ENCODE data around the gene NIM1K. TPM values are rescaled to one million over a fixed set of nuclear protein-coding genes. Genes with fewer than 3 reads are reported as not detected.

Gene NIM1K
- polyA plus RNA-seq, 1 of the 3 experiments (the other 2 are of a cell fraction), result 0.16 TPM

- Histone ChIP-seq H3F3A (replicated peaks; ENCODE audit: insufficient read depth) (peaks cover 5% of the 10 kb centered on the region), H3K4me3 (ENCODE audit: low read depth in 2 of 2, low read length in 1 of 2) (no peak overlapping the region), H3K9me3 (no peaks in the 10 kb centered on the region), H4K20me1 (ENCODE audit: insufficient read depth) (peaks cover 7% of the 10 kb centered on the region; the same call in 1 of the 2 replicates), H3K9me2 (no peaks in the 10 kb centered on the region), H3K9ac (no peak overlapping the region), H2AFZ (ENCODE audit: low read depth) (no peak overlapping the region), H3K27me3 (ENCODE audit: insufficient read depth) (no peaks in the 10 kb centered on the region), H3K4me1 (ENCODE audit: control insufficient read depth in 1 of 2, insufficient read depth in 2 of 2, low read depth in 1 of 2, low read length in 1 of 2) (peaks cover 0 to 12% of the 10 kb centered on the region in 2 experiments; a peak in 2 of 4 replicates), H3K36me3 (replicated peaks in 1 of 2; ENCODE audit: control insufficient read depth in 1 of 2, insufficient read depth in 2 of 2, low read length in 1 of 2) (peaks cover 13 to 17% of the 10 kb centered on the region in 2 experiments), H3K27ac (ENCODE audit: low read depth in 2 of 2, low read length in 1 of 2) (no peak overlapping the region), H3K4me2 (no peak overlapping the region), H3K79me2 (ENCODE audit: insufficient read depth) (peaks cover 43% of the 10 kb centered on the region; the same call in 1 of the 2 replicates)
- TF ChIP-seq, protein P1, sequence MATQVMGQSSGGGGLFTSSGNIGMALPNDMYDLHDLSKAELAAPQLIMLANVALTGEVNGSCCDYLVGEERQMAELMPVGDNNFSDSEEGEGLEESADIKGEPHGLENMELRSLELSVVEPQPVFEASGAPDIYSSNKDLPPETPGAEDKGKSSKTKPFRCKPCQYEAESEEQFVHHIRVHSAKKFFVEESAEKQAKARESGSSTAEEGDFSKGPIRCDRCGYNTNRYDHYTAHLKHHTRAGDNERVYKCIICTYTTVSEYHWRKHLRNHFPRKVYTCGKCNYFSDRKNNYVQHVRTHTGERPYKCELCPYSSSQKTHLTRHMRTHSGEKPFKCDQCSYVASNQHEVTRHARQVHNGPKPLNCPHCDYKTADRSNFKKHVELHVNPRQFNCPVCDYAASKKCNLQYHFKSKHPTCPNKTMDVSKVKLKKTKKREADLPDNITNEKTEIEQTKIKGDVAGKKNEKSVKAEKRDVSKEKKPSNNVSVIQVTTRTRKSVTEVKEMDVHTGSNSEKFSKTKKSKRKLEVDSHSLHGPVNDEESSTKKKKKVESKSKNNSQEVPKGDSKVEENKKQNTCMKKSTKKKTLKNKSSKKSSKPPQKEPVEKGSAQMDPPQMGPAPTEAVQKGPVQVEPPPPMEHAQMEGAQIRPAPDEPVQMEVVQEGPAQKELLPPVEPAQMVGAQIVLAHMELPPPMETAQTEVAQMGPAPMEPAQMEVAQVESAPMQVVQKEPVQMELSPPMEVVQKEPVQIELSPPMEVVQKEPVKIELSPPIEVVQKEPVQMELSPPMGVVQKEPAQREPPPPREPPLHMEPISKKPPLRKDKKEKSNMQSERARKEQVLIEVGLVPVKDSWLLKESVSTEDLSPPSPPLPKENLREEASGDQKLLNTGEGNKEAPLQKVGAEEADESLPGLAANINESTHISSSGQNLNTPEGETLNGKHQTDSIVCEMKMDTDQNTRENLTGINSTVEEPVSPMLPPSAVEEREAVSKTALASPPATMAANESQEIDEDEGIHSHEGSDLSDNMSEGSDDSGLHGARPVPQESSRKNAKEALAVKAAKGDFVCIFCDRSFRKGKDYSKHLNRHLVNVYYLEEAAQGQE (IDR thresholded peaks at IDR 0.05; ENCODE audit: low read depth, low read length), result no peak
- TF ChIP-seq IRF3 (IDR thresholded peaks at IDR 0.05; ENCODE audit: low read depth, low read length) (no peak), ELF1 (IDR thresholded peaks at IDR 0.05) (no peak), SMC3 (IDR thresholded peaks at IDR 0.05; ENCODE audit: low read depth, low read length) (no peak), USF1 (IDR thresholded peaks at IDR 0.05; ENCODE audit: borderline replicate concordance, low read depth) (no peak), ZBTB33 (IDR thresholded peaks at IDR 0.05; ENCODE audit: borderline replicate concordance, low read depth) (no peak), FOXJ3 (CRISPR knock-in tag; IDR thresholded peaks at IDR 0.05) (no peak), POLR2AphosphoS5 (IDR thresholded peaks at IDR 0.05; ENCODE audit: low read depth, low read length) (no peak), GABPA (IDR thresholded peaks at IDR 0.05; ENCODE audit: low read depth) (no peak), EP300 (IDR thresholded peaks at IDR 0.05; ENCODE audit: borderline replicate concordance in 1 of 2, low read depth in 1 of 2, low read length in 1 of 2) (no peak), CTCF (IDR thresholded peaks at IDR 0.05) (no peak), JUND (IDR thresholded peaks at IDR 0.05) (no peak), TAF1 (IDR thresholded peaks at IDR 0.05; ENCODE audit: borderline replicate concordance, low read depth, low read length) (no peak), RFX5 (IDR thresholded peaks at IDR 0.05; ENCODE audit: low read length) (no peak), RAD21 (IDR thresholded peaks at IDR 0.05; ENCODE audit: low read length) (no peak)
- TF ChIP-seq, protein P2, sequence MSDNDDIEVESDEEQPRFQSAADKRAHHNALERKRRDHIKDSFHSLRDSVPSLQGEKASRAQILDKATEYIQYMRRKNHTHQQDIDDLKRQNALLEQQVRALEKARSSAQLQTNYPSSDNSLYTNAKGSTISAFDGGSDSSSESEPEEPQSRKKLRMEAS (IDR thresholded peaks at IDR 0.05; ENCODE audit: low read depth), result no peak
- TF ChIP-seq, protein P3, sequence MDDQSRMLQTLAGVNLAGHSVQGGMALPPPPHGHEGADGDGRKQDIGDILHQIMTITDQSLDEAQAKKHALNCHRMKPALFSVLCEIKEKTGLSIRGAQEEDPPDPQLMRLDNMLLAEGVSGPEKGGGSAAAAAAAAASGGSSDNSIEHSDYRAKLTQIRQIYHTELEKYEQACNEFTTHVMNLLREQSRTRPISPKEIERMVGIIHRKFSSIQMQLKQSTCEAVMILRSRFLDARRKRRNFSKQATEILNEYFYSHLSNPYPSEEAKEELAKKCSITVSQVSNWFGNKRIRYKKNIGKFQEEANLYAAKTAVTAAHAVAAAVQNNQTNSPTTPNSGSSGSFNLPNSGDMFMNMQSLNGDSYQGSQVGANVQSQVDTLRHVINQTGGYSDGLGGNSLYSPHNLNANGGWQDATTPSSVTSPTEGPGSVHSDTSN (IDR thresholded peaks at IDR 0.05), result no peak
- ChIA-PET POLR2A (no interaction called here), CTCF (interaction anchor here (0.6 to 1.9 kb wide), 2 partner anchors 11 to 113 kb away, joined by 3 to 5 read pairs; no protein-coding TSS in a partner anchor)
- WGBS (ENCODE audit: low lambda C conversion rate), result 92% methylated on average over 3 of the region's 3 CpGs
- no peak for DNase-seq
Measured at GRCh38 chr5:43301653-43302091, 109.6 kb downstream of the NIM1K start.
